Naive thymus-derived CD8-positive, alpha-beta T cell (primary cell): Measurements from ENCODE around the gene RNU11. TPM values are rescaled to one million over a fixed set of nuclear protein-coding genes. Genes with fewer than 3 reads are reported as not detected.

Experiments
- ATAC-seq, 2 donors: fragments of 150-1000 bp; cut with Tn5 transposase in 1 of 2; sonication (Bioruptor Pico), chemical (Tn5 transposase) in 1 of 2; 1 replicate in 1 of 2; 2 replicates in 1 of 2; pipeline ENCODE4 v1.10.0; 2021; ENCODE audit warnings: mild to moderate bottlenecking in 2 of 2, moderate library complexity in 2 of 2
- POLR2A ChIA-PET: fragments of 350-600 bp; sonication (Branson Sonifier 250); formaldehyde crosslinking; loops from one replicate; lab custom pipeline; 2021; ENCODE audit warnings: antibody characterized with exemption; lab: Charles Lee
- DNase-seq, 10 donors: peaks; one replicate each; pipeline versions ENCODE4 v3.0.0 to v3.0.0-alpha.2; 2020 to 2022
- H3K27ac Mint-ChIP-seq, 10 donors: one replicate each; pipeline ENCODE4 v1.8.0; 2020 to 2022; ENCODE audit warnings: mild to moderate bottlenecking in 10 of 10, mixed read lengths in 10 of 10, moderate library complexity in 4 of 10, inconsistent platforms in 1 of 10
- H3K27me3 Mint-ChIP-seq, 5 donors: one replicate each; pipeline ENCODE4 v1.8.0; 2021 to 2022; ENCODE audit warnings: mixed read lengths in 5 of 5
- H3K36me3 Mint-ChIP-seq, 3 donors: one replicate each; pipeline ENCODE4 v1.8.0; 2020 to 2022; ENCODE audit warnings: mixed read lengths in 3 of 3, mild to moderate bottlenecking in 2 of 3, inconsistent platforms in 1 of 3
- H3K4me1 Mint-ChIP-seq, 4 donors: one replicate each; pipeline ENCODE4 v1.8.0; 2021 to 2022; ENCODE audit warnings: mixed read lengths in 4 of 4
- H3K4me3 Mint-ChIP-seq, 10 donors: one replicate each; pipeline ENCODE4 v1.8.0; 2020 to 2022; ENCODE audit warnings: mild to moderate bottlenecking in 10 of 10, mixed read lengths in 10 of 10, moderate library complexity in 6 of 10, inconsistent platforms in 1 of 10
- H3K9me3 Mint-ChIP-seq, 9 donors: one replicate each; pipeline ENCODE4 v1.8.0; 2020 to 2022; ENCODE audit warnings: mixed read lengths in 9 of 9, mild to moderate bottlenecking in 3 of 9, inconsistent platforms in 1 of 9, moderate library complexity in 1 of 9
- polyA plus RNA-seq, 3 donors: library from polyadenylated mRNA; unstranded; fragments of 300-500 nt; fragmentation: Illumina TruSeq; gene quantifications; one replicate each; pipeline ENCODE4 v1.2.3, GENCODE V29; 2021
- total RNA-seq, 8 experiments: library from RNA in 2 of 8; stranded (reverse) in 2 of 8; gene quantifications; one replicate each; pipeline ENCODE4 v1.2.3 and lab custom pipeline; 2021 to 2026

The RNU11 gene
- total RNA-seq (not detected), polyA plus RNA-seq (not detected), total RNA-seq (lab: John Stamatoyannopoulos, UW) (0 to 0.13 (median 0) reads per million in 6 experiments)

GRCh38 chr1:28648474-28649198, at the start of gene RNU11:
RNU11 (plus strand) TSS chr1:28648600.
- ATAC-seq (peak; percentile 78 to 80), DNase-seq (peak; percentile 57 to 99 (median 88))
- H3K27ac Mint-ChIP-seq, result peak within 1 kb of the TSS; percentile 98 to 100 (median 99)
- no peaks in the 10 kb centered on the region for H3K9me3 Mint-ChIP-seq
- POLR2A ChIA-PET, result interaction anchor here (0.6 to 2.4 kb wide), 31 partner anchors 8 to 1159 kb away, joined by 3 to 166 read pairs (median 5); partner anchors contain the start of genes GMEB1, MED18, RCC1 and SRSF4
- H3K4me1 Mint-ChIP-seq, result peaks cover 16 to 38% (median 32%) of the 10 kb centered on the region in 4 donors
- H3K36me3 Mint-ChIP-seq, result no peaks in the 10 kb centered on the region
- peak within 1 kb of the TSS; percentile 78 to 97 (median 91) for H3K4me3 Mint-ChIP-seq
- no peaks in the 10 kb centered on the region for H3K27me3 Mint-ChIP-seq

GRCh38 chr1:28601696-28602095, 46.7 kb upstream of the RNU11 start:
- H3K9me3 Mint-ChIP-seq, result no peaks in the 10 kb centered on the region
- POLR2A ChIA-PET, result no interaction called here
- H3K27me3 Mint-ChIP-seq, result no peaks in the 10 kb centered on the region
- no peak for DNase-seq
- peaks cover 0 to 50% (median 13%) of the 10 kb centered on the region in 3 donors for H3K36me3 Mint-ChIP-seq
- no peak for ATAC-seq
- no peaks in the 10 kb centered on the region for H3K4me1 Mint-ChIP-seq
- peak overlapping the region in 1 of 10 donors; percentile 50 for H3K4me3 Mint-ChIP-seq
- H3K27ac Mint-ChIP-seq, result peak overlapping the region in 2 of 10 donors; percentile 16 to 57

DNA sequence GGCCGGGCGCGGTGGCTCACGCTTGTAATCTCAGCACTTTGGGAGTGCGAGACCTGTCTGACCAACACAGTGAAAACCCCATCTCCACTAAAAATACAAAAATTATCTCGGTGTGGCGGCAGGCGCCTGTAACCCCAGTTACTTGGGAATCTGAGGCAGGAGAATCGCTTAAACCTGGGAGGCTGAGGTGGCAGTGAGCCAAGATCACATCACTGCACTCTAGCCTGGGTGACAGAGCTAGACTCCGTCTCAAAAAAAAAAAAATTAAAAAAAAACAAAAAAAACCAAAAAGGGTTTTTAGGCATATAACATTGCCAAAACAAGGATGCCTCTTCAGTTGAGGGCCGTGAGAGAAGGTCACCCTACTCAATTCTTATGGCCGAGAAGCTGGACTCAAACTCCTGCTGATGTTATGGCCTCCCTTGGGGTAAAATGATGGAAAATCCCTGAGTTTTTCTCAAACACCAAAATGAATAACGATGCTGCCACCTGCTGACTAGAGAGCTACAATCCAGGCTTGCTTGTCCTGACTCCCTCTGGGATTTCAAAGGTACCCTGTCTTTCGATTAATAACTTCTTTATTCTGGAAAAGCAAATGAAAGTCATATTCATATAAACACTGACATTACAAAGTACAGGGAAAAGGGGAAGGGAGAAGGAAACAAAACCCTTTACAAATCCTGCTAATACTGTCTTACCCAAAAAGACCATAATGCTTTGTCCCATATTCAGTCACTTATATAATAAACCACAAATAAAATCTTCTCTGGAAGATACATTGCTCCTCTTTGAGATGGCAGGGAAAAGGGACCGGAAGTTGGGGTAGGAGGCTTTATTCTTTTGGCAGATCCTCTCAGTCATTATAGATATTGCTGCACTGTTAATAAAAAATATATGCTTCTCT, 45.6 kb upstream of the RNU11 start:
- DNase-seq, result peak in 3 of 10 donors; percentile 21 to 35 (median 33)
- Mint-ChIP-seq H3K27ac (peak overlapping the region in 1 of 10 donors; percentile 57), H3K9me3 (no peaks in the 10 kb centered on the region), H3K27me3 (no peaks in the 10 kb centered on the region), H3K4me1 (no peaks in the 10 kb centered on the region), H3K4me3 (no peak overlapping the region), H3K36me3 (peaks cover 0 to 57% (median 13%) of the 10 kb centered on the region in 3 donors)
- POLR2A ChIA-PET, result interaction anchor here (0.7 to 1.5 kb wide), 4 partner anchors 21 to 90 kb away, joined by 3 to 7 read pairs (median 3); no protein-coding TSS in a partner anchor
- no peak for ATAC-seq

DNA sequence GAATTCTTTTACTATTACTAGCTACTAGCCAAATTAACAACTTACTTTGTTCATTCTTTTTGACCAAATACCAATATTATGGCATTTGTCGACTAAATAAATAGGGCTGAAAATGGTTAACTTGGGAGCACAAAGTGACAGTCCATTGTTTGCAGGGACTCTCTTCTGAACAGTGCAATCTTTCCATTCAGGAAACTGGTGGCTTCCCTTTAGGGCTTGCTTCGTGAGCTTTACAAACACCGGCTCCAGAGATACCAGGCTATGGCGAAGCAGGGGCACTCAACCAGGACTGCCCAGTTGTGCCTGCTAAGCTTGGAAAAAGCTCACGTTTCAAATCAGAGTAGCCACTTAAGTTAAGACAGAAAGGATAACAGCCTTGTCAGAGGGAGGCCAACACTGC, 44.0 kb upstream of the RNU11 start:
- DNase-seq (no peak), ATAC-seq (no peak)
- peak overlapping the region in 1 of 10 donors; percentile 24 for H3K27ac Mint-ChIP-seq
- no peak overlapping the region for H3K4me3 Mint-ChIP-seq
- H3K27me3 Mint-ChIP-seq, result no peaks in the 10 kb centered on the region
- H3K4me1 Mint-ChIP-seq, result no peaks in the 10 kb centered on the region
- H3K9me3 Mint-ChIP-seq, result no peaks in the 10 kb centered on the region
- H3K36me3 Mint-ChIP-seq, result peaks cover 0 to 69% (median 13%) of the 10 kb centered on the region in 3 donors
- POLR2A ChIA-PET, result no interaction called here

- Mint-ChIP-seq H3K9me3 (no peaks in the 10 kb centered on the region), H3K4me1 (no peaks in the 10 kb centered on the region), H3K36me3 (peaks cover 0 to 75% (median 15%) of the 10 kb centered on the region in 3 donors), H3K27me3 (no peaks in the 10 kb centered on the region), H3K4me3 (no peak overlapping the region), H3K27ac (no peak overlapping the region)
- POLR2A ChIA-PET, result no interaction called here
- ATAC-seq, result no peak
- DNase-seq, result no peak
Observed at GRCh38 chr1:28604962-28605361, 43.4 kb upstream of the RNU11 start.

DNA sequence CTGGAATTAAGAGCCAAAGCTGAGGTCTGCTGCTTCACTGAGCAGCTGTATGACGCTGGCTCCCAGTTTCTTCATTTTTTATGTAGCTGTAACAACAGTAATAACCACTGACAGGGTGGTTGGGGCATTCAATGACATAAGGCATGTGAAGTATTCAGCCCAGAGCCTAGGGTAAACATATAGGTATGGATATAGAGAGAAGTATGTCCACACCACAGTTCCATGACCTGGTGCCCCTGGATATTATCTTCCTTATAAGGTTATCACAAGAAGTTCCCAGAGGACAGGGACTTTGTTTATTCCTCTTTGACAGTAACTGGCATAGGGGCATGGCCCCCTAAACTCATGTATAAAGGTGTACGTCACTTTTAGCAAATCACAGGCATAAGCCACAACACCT, 41.6 kb upstream of the RNU11 start:
- POLR2A ChIA-PET, result interaction anchor here (0.6 to 1.7 kb wide), 2 partner anchors 25 to 102 kb away, joined by 3 to 5 read pairs; no protein-coding TSS in a partner anchor

DNA sequence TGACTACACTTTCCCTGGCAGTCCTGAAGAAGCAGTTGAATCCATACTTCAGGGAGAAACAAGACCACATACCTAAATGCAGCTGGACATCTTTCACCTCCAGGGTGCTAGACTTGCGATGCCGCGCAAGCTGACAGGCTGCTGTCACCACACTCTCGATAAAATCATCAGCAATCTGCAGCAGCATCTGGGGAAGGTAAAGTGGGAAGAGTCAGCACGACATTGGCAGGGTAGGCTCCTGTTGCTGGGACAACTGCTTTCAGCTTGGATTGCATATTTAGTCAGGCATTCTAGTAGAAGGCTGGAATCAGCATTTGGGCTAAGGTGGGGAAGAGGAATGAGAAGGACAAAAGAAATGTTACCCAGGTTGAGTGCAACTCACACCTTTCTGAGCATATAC, 35.2 kb upstream of the RNU11 start:
- Mint-ChIP-seq H3K9me3 (no peaks in the 10 kb centered on the region), H3K4me1 (no peaks in the 10 kb centered on the region), H3K27ac (peak overlapping the region in 1 of 10 donors; percentile 38), H3K4me3 (no peak overlapping the region), H3K27me3 (no peaks in the 10 kb centered on the region), H3K36me3 (peaks cover 9 to 79% (median 29%) of the 10 kb centered on the region in 3 donors)
- ATAC-seq, result no peak
- DNase-seq, result no peak
- POLR2A ChIA-PET, result no interaction called here

More for the DNA sequence above, 41.6 kb upstream of the RNU11 start:
- H3K27ac Mint-ChIP-seq, result no peak overlapping the region
- no peaks in the 10 kb centered on the region for H3K9me3 Mint-ChIP-seq
- ATAC-seq, result no peak
- H3K4me3 Mint-ChIP-seq, result no peak overlapping the region
- H3K36me3 Mint-ChIP-seq, result peaks cover 7 to 74% (median 18%) of the 10 kb centered on the region in 3 donors
- no peaks in the 10 kb centered on the region for H3K4me1 Mint-ChIP-seq
- no peak for DNase-seq
- H3K27me3 Mint-ChIP-seq, result no peaks in the 10 kb centered on the region

GRCh38 chr1:28631713-28632112, 16.7 kb upstream of the RNU11 start:
- POLR2A ChIA-PET, result no interaction called here

DNA sequence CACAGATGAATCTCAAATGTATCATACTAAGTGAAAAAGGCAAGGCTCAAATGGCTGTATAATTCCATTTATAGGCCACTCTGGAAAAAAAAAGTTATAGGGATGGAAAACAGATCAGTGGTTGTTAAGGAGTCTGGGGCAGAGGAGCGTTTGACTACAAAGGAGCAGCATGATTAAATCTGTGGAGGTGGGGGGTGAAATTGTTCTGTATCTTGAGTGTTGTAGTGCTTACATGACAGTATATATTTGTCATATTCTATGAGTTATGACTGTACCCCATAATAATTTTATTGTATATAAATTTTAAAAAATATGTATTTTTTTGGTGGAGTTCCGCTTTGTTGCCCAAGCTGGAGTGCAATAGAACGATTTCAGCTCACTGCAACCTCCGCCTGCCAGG, 15.8 kb upstream of the RNU11 start:
- no peaks in the 10 kb centered on the region for H3K27me3 Mint-ChIP-seq
- POLR2A ChIA-PET, result no interaction called here
- no peaks in the 10 kb centered on the region for H3K9me3 Mint-ChIP-seq

More at GRCh38 chr1:28631713-28632112, 16.7 kb upstream of the RNU11 start:
- Mint-ChIP-seq H3K9me3 (no peaks in the 10 kb centered on the region), H3K27ac (peak overlapping the region in 1 of 10 donors; percentile 45), H3K27me3 (no peaks in the 10 kb centered on the region), H3K36me3 (peaks cover 0 to 16% (median 0%) of the 10 kb centered on the region in 3 donors), H3K4me3 (no peak overlapping the region), H3K4me1 (peaks cover 5 to 17% (median 11%) of the 10 kb centered on the region in 4 donors)
- DNase-seq, result no peak
- no peak for ATAC-seq

GRCh38 chr1:28640766-28641165, 7.6 kb upstream of the RNU11 start:
- Mint-ChIP-seq H3K4me1 (peaks cover 23 to 65% (median 57%) of the 10 kb centered on the region in 4 donors), H3K4me3 (peak overlapping the region in 9 of 10 donors; percentile 28 to 100 (median 97)), H3K27me3 (no peaks in the 10 kb centered on the region), H3K27ac (peak overlapping the region in 4 of 10 donors; percentile 13 to 99 (median 24)), H3K9me3 (no peaks in the 10 kb centered on the region), H3K36me3 (peaks cover 0 to 10% (median 3%) of the 10 kb centered on the region in 3 donors)
- ATAC-seq (no peak), DNase-seq (peak in 6 of 10 donors; percentile 22 to 65 (median 32))
- POLR2A ChIA-PET, result interaction anchor here (0.9 to 6.3 kb wide), 5 partner anchors 27 to 281 kb away, joined by 4 to 129 read pairs (median 5); partner anchors contain the start of genes GMEB1, RCC1 and YTHDF2

More for the DNA sequence above, 15.8 kb upstream of the RNU11 start:
- H3K27ac Mint-ChIP-seq, result peak overlapping the region in 4 of 10 donors; percentile 4 to 69 (median 33)
- ATAC-seq, result no peak
- H3K4me1 Mint-ChIP-seq, result peaks cover 5 to 22% (median 12%) of the 10 kb centered on the region in 4 donors
- H3K4me3 Mint-ChIP-seq, result no peak overlapping the region
- DNase-seq, result no peak
- peaks cover 0 to 17% (median 0%) of the 10 kb centered on the region in 3 donors for H3K36me3 Mint-ChIP-seq

DNA sequence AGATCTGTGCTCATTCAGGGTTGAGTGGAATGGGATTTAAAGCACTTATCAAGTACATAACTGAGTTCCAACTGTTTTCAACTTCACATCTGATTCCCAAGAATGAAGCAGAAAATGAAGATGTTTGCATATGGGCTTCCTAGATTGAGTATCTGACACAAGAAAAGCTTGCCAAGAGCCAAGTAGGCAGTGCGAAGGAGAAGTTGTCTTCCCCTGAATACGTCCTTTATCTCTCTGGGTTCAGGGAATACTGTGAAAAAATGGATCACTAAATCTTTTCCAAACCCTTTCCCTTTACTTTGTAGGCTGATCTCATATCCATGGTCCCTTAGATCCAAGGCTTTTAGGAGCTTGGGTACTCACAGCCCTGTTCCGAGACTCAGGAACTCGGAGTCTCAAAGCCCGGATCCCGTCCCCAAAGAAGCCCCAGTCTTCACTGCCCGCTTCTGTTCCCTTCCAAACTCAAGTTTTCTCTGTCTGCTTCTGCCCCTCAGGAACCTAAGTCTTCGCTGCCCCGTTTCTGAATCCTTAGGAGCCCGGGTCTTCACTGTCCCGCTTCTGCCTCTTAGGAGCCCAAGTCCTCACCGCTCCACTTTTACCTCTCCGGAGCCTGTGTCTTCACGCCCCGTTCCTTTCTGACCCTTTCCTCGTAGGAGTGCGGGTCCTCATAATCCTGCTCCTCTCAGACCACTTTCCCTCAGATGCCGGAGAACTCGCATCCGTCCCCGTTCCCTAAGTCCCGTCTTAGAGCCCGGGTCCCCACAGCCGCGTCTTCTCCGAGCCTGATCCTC, 6.1 kb upstream of the RNU11 start:
- Mint-ChIP-seq H3K27me3 (no peaks in the 10 kb centered on the region), H3K4me3 (peak overlapping the region; percentile 96 to 100 (median 99)), H3K27ac (peak overlapping the region; percentile 96 to 99 (median 98)), H3K4me1 (peaks cover 22 to 65% (median 51%) of the 10 kb centered on the region in 4 donors), H3K9me3 (no peaks in the 10 kb centered on the region), H3K36me3 (peaks cover 0 to 3% (median 2%) of the 10 kb centered on the region in 3 donors)
- DNase-seq (peak in 1 of 10 donors; percentile 13), ATAC-seq (peak; percentile 19 to 25)
- POLR2A ChIA-PET, result interaction anchor here (0.5 to 6.3 kb wide), 25 partner anchors 13 to 1776 kb away, joined by 3 to 129 read pairs (median 6); partner anchors contain the start of genes EPB41, EYA3, GMEB1 and MED18
